K562 (cell line): ENCODE data around the gene TECPR1. TPM values are rescaled to one million over a fixed set of nuclear protein-coding genes. Genes with fewer than 3 reads are reported as not detected.

Experiments
- ATAC-seq: fragments of 200-7000 bp; cut with Tn5 transposase; 3 replicates; pipeline ENCODE4 v1.9.1; 2020; ENCODE audit warnings: moderate library complexity
- BruUV-seq: library from RNA; stranded (reverse); fragments of 400-500 nt; replicated peaks from 2 replicates; lab custom pipeline; 2021; lab: Mats Ljungman, UMichigan
- CTCF ChIA-PET: fragments of 300-600 bp; formaldehyde crosslinking; extraction: SDS; loops from one replicate; lab custom pipeline; 2021; ENCODE audit warnings: low intra/inter-chr PET ratio; lab: Yijun Ruan, JAX
- POLR2A ChIA-PET: fragments of 300-600, 350-650 bp; sonication (Branson Sonifier 250); formaldehyde crosslinking; extraction: SDS; loops from one replicate; lab custom pipeline; 2021; ENCODE audit warnings: antibody characterized with exemption, inconsistent platforms; lab: Yijun Ruan, JAX
- DNase-seq, 4 experiments: peaks; one replicate each; pipeline versions ENCODE4 v3.0.0 to v3.0.0-alpha.2; 2011 to 2018; ENCODE audit warnings: low spot score in 3 of 4, mixed read lengths in 3 of 4; ENCODE audit errors: extremely low read depth in 1 of 4
- FAIRE-seq: peaks from 2 replicates; lab custom pipeline; 2011; peaks lifted over from hg19 to GRCh38; lab: Jason Lieb, UNC
- H2AFZ ChIP-seq: 2 replicates; pipeline ENCODE4 v1.6.0; 2011; ENCODE audit warnings: low read depth, low read length, control low read depth, inconsistent platforms
- H3K27ac ChIP-seq: fragments of 200-600 bp; 3 replicates; pipeline ENCODE4 v1.8.0; 2011; ENCODE audit warnings: low read depth, mild to moderate bottlenecking, control low read depth, inconsistent platforms, low read length, moderate library complexity, mixed read lengths; ENCODE audit errors: extremely low read depth
- H3K27me3 ChIP-seq, 2 experiments: fragments of 300-600 bp in 1 of 2; 2 replicates in 1 of 2; 3 replicates in 1 of 2; pipeline versions ENCODE4 v1.6.0 to v1.8.0; 2011; ENCODE audit warnings: inconsistent platforms in 2 of 2, low read length in 2 of 2, mild to moderate bottlenecking in 1 of 2, mixed read lengths in 1 of 2, moderate library complexity in 1 of 2; ENCODE audit not compliant: control insufficient read depth in 2 of 2, insufficient read depth in 2 of 2
- H3K36me3 ChIP-seq: fragments of 300-600 bp; 3 replicates; pipeline ENCODE4 v1.8.0; 2011; ENCODE audit warnings: mild to moderate bottlenecking, low read length, inconsistent platforms; ENCODE audit not compliant: control insufficient read depth, insufficient read depth
- H3K4me1 ChIP-seq, 2 experiments: fragments of 200-600 bp in 1 of 2; replicated peaks in 1 of 2; 2 replicates in 1 of 2; 3 replicates in 1 of 2; pipeline versions ENCODE4 v1.5.1 to v1.8.0; 2011; ENCODE audit warnings: inconsistent platforms in 2 of 2, low read length in 2 of 2, mild to moderate bottlenecking in 1 of 2, mixed read lengths in 1 of 2, moderate library complexity in 1 of 2; ENCODE audit not compliant: control insufficient read depth in 2 of 2, insufficient read depth in 2 of 2
- H3K4me2 ChIP-seq: 2 replicates; pipeline ENCODE4 v1.6.1; 2011; ENCODE audit warnings: low read length, control low read depth, inconsistent platforms, mixed read lengths; ENCODE audit not compliant: insufficient read depth
- H3K4me3 ChIP-seq: fragments of 200-600 bp; sonication (generic), shearing (Covaris generic); 2 replicates; pipeline ENCODE4 v1.5.1; 2016; ENCODE audit warnings: control low read depth, inconsistent platforms
- H3K79me2 ChIP-seq: fragments of 200-600 bp; 3 replicates; pipeline ENCODE4 v1.8.0; 2011; ENCODE audit warnings: low read length, inconsistent platforms; ENCODE audit not compliant: control insufficient read depth, insufficient read depth
- H3K9ac ChIP-seq, 2 experiments: 2 replicates each; pipeline versions ENCODE4 v1.6.0 to v1.6.1; 2011; ENCODE audit warnings: low read depth in 2 of 2, low read length in 2 of 2, control low read depth in 1 of 2, inconsistent platforms in 1 of 2, mild to moderate bottlenecking in 1 of 2, mixed read lengths in 1 of 2; ENCODE audit not compliant: insufficient read depth in 1 of 2
- H3K9me1 ChIP-seq: one replicate; pipeline ENCODE4 v1.6.0; 2011; ENCODE audit warnings: inconsistent platforms, mild to moderate bottlenecking, low read length, moderate library complexity; ENCODE audit not compliant: control insufficient read depth, insufficient read depth
- H3K9me3 ChIP-seq: replicated peaks from 2 replicates; pipeline ENCODE4 v1.5.1; 2011; ENCODE audit warnings: low read depth, low read length, inconsistent platforms; ENCODE audit not compliant: control insufficient read depth, insufficient read depth
- H4K20me1 ChIP-seq: replicated peaks from 2 replicates; pipeline ENCODE4 v1.6.1; 2011; ENCODE audit warnings: low read length, inconsistent platforms, mixed read lengths; ENCODE audit not compliant: control insufficient read depth, insufficient read depth
- CEBPZ ChIP-seq: fragments of 150-350 bp; IDR thresholded peaks from 2 replicates; pipeline ENCODE4 v1.6.1; 2014; ENCODE audit warnings: low read depth, mild to moderate bottlenecking, low read length, borderline replicate concordance
- CREM ChIP-seq: IDR thresholded peaks from 2 replicates; pipeline ENCODE4 v1.6.1; 2014; ENCODE audit warnings: antibody characterized with exemption, low read depth
- ETS2 ChIP-seq: IDR thresholded peaks from 2 replicates; pipeline ENCODE4 v1.6.1; 2016; ENCODE audit warnings: borderline replicate concordance, missing genetic modification characterization, mild to moderate bottlenecking, moderate library complexity, missing compliant biosample characterization; ENCODE audit not compliant: poor library complexity, severe bottlenecking
- ETV6 ChIP-seq, 3 experiments: fragments of 150-350 bp in 1 of 3; sonication (generic) in 1 of 3; formaldehyde crosslinking in 1 of 3; IDR thresholded peaks; 2 replicates each; pipeline versions ENCODE4 v1.6.1 to v1.8.0; 2014 to 2022; ENCODE audit warnings: borderline replicate concordance in 2 of 3, low read depth in 2 of 3, antibody characterized with exemption in 1 of 3, low read length in 1 of 3, mild to moderate bottlenecking in 1 of 3, missing genetic modification reagents in 1 of 3
- HMG20B ChIP-seq: fragments of 250-450 bp; sonication (Bioruptor Pico); IDR thresholded peaks from 2 replicates; pipeline ENCODE4 v1.5.0; 2021; ENCODE audit warnings: mild to moderate bottlenecking
- POLR2G ChIP-seq: fragments of 200-400 bp; formaldehyde crosslinking; IDR thresholded peaks from 2 replicates; pipeline ENCODE4 v1.6.1; 2017; ENCODE audit warnings: low read depth, mild to moderate bottlenecking, antibody characterized with exemption, low read length, moderate library complexity
- SMARCA5 ChIP-seq: fragments of 450-650 bp; IDR thresholded peaks from 2 replicates; pipeline ENCODE4 v1.6.1; 2016
- ZBTB1 ChIP-seq: sonication (generic); formaldehyde crosslinking; IDR thresholded peaks from 2 replicates; pipeline ENCODE4 v1.8.1; 2023; ENCODE audit warnings: missing genetic modification reagents, low read depth, mild to moderate bottlenecking, borderline replicate concordance
- ZNF165 ChIP-seq: fragments of 250-450 bp; sonication (Bioruptor Pico); IDR thresholded peaks from 2 replicates; pipeline ENCODE4 v1.4.0; 2020; ENCODE audit warnings: borderline replicate concordance
- ZNF184 ChIP-seq: sonication (generic); formaldehyde crosslinking; IDR thresholded peaks from 2 replicates; pipeline ENCODE4 v1.5.0; 2020; ENCODE audit warnings: missing genetic modification reagents
- ZNF232 ChIP-seq: sonication (generic); formaldehyde crosslinking; IDR thresholded peaks from 2 replicates; pipeline ENCODE4 v1.8.0; 2022; ENCODE audit warnings: mild to moderate bottlenecking, missing genetic modification reagents
- ZNF282 ChIP-seq: sonication (generic); formaldehyde crosslinking; IDR thresholded peaks from 2 replicates; pipeline ENCODE4 v1.8.1; 2023; ENCODE audit warnings: missing genetic modification reagents
- ZNF75A ChIP-seq: fragments of 450-650 bp; formaldehyde crosslinking; IDR thresholded peaks from 2 replicates; pipeline ENCODE4 v1.4.0; 2020; ENCODE audit warnings: mild to moderate bottlenecking
- WGBS: fragments of 100-300 bp; shearing (Covaris generic); methylation state at CpG from one replicate; pipeline ENCODE4 v1.1.6; 2016; ENCODE audit warnings: low coverage, mixed read lengths; ENCODE audit not compliant: insufficient coverage; ENCODE audit errors: missing lambda C conversion rate; 5-methylcytosine and 5-hydroxymethylcytosine counted together
- in situ Hi-C: fragments of 300-500 bp; cut with MboI; formaldehyde crosslinking; loops from 4 replicates; pipeline ENCODE4 v1.15.0; 2018; ENCODE audit warnings: inconsistent platforms, mixed read lengths
- intact Hi-C: fragments of 100-400 bp; cut with micrococcal nuclease; formaldehyde crosslinking; loops from 2 replicates; pipeline ENCODE4 v1.14.2; 2022
- polyA plus RNA-seq, 8 experiments: library from polyadenylated mRNA; depleted of rRNA in 4 of 8; stranded (reverse) in 5 of 8; unstranded in 3 of 8; fragments of >200 nt; fragmentation: Nextera tagmentation in 2 of 8; fragmentation: Illumina TruSeq in 1 of 8; extraction: Ambion mirVana in 2 of 8; extraction: Trizol in 1 of 8; gene quantifications; 2 replicates each; pipeline versions ENCODE4 v1.2.1 to v1.2.3, GENCODE V29; 2011 to 2014; ENCODE audit warnings: inconsistent platforms in 1 of 8, missing spikeins in 1 of 8
- total RNA-seq, 7 experiments: library from RNA; depleted of rRNA in 6 of 7; stranded (reverse); fragments of >200 nt in 6 of 7; fragmentation: Illumina TruSeq in 2 of 7; extraction: Trizol in 2 of 7; gene quantifications; 2 replicates each; pipeline versions ENCODE4 v1.2.1 to v1.2.3, GENCODE V29; 2011 to 2021; ENCODE audit warnings: low replicate concordance in 1 of 7

Gene TECPR1
- total and polyA plus RNA-seq, 9 of the 15 experiments (the other 6 are each of a cell fraction or from before 2014, with no cell fraction given): 0.17 to 15.0 (median 2.2) TPM

GRCh38 chr7:98266840-98267239, 14.8 kb upstream of the TECPR1 start (continued):
- no peak for TF ChIP-seq ZNF75A (CRISPR knock-in tag)
- TF ChIP-seq ETV6 (IDR thresholded peaks at IDR 0.05; ENCODE audit: borderline replicate concordance in 1 of 2, low read depth in 2 of 2, low read length in 1 of 2): no peak
- TF ChIP-seq ETV6 (CRISPR knock-in tag; IDR thresholded peaks at IDR 0.05; ENCODE audit: borderline replicate concordance): no peak
- no peak for TF ChIP-seq ZNF232
- no peak for TF ChIP-seq ZBTB1 (CRISPR knock-in tag)
- no peak for TF ChIP-seq ZNF165 (CRISPR knock-in tag)

- H3K9me1 ChIP-seq: no peaks in the 10 kb centered on the region
- H3K4me3 ChIP-seq: no peak overlapping the region
- H3K9ac ChIP-seq: no peak overlapping the region
- H3K4me2 ChIP-seq: no peak overlapping the region
- H3K27me3 ChIP-seq: no peaks in the 10 kb centered on the region
- ChIA-PET CTCF (no interaction called here), POLR2A (no interaction called here)
- ATAC-seq: no peak
- DNase-seq: no peak
- H4K20me1 ChIP-seq: no peaks in the 10 kb centered on the region
- H3K27ac ChIP-seq: no peak overlapping the region
- H3K4me1 ChIP-seq: peaks cover 0 to 4% of the 10 kb centered on the region in 2 experiments; a peak in 2 of 5 replicates
- BruUV-seq: no TSS peak
- H3K9me3 ChIP-seq: no peaks in the 10 kb centered on the region
- TF ChIP-seq CREM (no peak), ZNF184 (no peak), POLR2G (no peak), ZBTB1 (CRISPR knock-in tag) (no peak), SMARCA5 (no peak), ZNF282 (CRISPR knock-in tag) (no peak), HMG20B (no peak), CEBPZ (no peak), ETS2 (tag) (no peak)
- H3K36me3 ChIP-seq: no peaks in the 10 kb centered on the region
- in situ Hi-C loops: no loop called here
- intact Hi-C loops: no loop called here
- H2AFZ ChIP-seq: no peak overlapping the region
- WGBS: 53% methylated on average over 3 of the region's 5 CpGs
- no peak for FAIRE-seq
- H3K79me2 ChIP-seq: no peaks in the 10 kb centered on the region
These were observed 13.8 kb upstream of the TECPR1 start for GRCh38 chr7:98265841-98266271.
